Kidney capillary endothelial cell (primary cell): ENCODE measurements around the gene GPHN.
"Not testable (repeated sequence)": the region's sequence is repeated elsewhere in the genome, so short reads cannot be mapped to it uniquely, and the experiment has no call there.

Source experiments
- DNase-seq: peaks from one replicate; pipeline ENCODE4 v3.0.0-alpha.2; 2018; ENCODE audit warnings: low spot score

GPHN gene

DNA sequence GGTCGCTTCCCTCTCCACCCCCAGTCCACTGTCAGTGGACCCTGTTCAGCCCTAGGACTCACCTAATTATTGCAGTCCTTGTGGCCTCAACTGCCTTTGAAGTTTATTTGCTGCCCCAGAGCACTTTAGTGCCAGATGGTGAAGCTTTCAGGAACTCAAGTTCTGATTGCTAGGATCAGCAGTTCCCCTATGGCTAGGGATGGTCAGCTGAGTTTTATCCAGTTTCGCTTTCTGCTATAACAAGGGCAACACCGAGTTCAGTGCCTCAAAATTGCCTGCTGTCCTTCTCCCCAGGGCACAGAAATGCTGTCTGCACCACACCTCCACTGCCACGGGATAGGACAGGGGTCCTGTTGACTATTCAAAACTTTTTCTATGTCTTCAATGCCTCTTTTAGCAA lies 295.0 kb downstream of the GPHN start:
- DNase-seq: no peak

DNA sequence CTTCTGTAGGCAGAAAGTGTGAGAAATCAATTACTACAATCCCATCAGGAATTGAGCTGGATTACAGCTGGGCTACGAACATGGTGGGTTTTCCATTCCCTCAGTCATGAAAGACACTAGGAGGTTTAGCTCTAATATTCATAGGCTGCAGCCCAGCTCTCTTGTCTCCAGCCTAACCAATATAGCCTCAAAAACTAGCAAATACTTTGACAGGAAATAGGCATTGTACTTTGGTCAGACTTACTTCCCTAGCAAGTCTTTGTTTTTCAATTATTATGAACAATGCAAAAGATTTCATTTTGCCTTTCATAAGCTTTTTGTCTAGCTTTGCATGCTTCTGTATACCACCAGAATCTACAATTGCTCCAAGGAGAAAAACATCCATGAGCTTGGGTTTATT lies 296.2 kb downstream of the GPHN start:
- no peak for DNase-seq

DNA sequence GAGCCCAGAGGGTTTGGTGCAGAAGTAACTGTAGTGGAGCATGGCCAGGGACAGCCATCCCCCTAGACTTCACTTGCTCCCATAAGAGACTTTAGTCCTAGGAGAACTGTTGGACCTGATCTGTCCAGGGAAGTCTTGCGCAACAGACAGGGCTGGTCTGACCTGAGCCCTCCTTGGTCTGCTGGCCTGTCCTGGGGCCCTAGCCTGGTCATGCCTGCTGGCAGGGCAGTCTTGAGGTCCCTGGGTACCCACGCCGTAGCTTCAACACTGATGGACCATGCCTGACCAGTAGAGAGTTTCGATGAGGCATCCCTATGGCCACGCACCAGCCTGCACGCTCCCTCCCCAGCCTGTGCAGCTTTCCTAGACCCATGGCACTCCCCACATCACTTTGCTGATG lies 305.7 kb downstream of the GPHN start:
- DNase-seq: no peak

DNA sequence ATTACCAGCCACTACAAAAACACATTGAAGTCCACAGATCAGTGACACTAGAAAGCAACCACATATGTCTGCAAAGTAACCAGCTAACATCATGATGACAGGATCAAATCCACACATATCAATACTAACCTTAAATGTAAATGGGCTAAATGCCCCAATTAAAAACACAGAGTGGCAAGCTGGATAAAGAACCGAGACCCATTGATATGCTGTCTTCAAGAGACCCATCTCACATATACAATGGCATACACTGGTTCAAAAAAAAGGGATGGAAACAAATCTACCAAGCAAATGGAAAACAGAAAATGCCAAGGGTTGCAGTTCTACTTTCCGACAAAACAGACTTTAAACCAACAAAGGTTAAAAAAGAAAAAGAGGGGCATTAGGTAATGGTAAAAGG lies 307.7 kb downstream of the GPHN start:
- DNase-seq: no peak

DNA sequence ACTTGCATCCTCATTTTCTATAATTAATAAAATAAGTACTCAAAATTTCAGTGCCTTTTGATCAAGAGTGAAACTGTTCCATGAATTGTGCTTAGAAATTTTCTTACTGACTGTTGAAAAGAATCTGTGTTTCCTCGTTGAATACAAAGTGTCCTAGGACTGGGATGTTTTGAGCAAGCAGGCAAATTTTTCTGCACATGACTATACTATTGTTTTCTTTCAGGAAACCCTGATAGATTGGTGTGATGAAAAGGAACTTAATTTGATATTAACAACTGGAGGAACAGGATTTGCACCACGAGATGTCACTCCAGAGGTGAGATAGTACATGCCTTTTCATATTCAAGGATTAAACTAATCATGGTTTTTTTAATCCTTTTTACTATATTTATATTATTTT lies 316.3 kb downstream of the GPHN start:
- DNase-seq: peak; percentile 7

DNA sequence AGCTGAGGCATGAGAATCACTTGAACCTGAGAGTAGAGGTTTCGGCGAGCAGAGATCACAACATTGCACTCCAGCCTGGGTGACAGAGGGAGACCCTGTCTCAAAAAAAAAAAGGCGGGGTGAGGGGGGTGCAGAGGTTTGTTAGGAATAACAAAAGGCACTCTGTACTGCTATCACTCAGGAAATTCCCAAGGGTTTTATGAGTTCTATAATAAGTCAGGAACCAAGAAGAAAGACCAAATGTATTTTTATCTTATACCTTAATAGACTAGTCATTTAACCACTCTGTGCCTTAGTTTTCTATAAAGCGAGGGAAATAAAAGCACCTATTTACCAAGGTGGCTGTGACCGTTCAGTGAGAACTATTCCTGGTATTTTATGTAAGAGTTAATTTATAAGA lies 319.2 kb downstream of the GPHN start:
- no peak for DNase-seq

DNA sequence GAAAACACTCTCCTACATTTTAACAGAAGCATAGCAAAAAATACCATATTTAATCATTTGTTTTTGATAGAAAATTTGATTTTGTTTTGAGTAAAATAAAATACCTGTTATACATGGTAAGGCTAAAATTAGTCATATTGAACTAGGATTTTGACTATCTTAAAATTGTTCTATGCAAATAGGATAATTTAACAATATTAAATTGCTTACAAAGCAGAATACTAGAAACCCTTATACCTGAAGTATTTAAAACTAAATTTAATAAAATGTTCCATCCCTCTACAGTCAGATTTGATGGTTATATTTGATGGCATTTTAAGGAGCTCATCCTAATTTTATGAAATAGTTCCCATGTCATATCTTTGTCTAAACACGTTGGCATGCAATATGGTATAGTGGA lies 323.2 kb downstream of the GPHN start:
- DNase-seq: no peak

DNA sequence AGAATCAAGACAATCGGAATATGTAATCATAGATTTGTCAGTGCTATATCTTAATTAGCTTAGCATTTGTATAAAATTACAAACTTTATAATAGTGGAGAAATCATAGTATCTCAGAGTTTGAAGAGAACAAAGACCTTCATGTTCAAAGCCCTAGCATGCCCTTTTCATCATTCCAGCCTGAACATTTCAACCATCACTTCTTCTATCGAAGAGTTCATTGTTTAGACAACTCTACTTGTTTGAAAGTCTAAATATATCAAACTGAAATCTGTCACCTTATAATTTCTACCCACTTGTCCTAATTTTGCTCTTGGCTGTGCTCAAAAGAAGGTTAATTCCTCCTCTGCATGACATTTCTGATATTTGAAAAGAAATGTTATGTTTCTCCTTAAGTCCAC lies 325.9 kb downstream of the GPHN start:
- no peak for DNase-seq

DNA sequence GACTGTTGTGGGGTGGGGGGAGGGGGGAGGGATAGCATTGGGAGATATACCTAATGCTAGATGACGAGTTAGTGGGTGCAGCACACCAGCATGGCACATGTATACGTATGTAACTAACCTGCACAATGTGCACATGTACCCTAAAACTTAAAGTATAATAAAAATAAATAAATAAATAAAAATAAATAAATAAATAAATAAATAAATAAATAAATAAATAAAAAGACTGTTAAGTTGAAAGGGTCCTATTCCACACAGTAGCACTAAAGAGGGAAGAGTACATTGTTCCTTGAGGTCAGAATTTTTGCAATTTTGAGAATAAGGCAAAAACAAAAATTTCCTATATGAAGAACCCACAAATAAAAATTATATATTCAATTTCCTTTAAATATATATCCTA lies 329.5 kb downstream of the GPHN start:
- not testable (repeated sequence) for DNase-seq

DNA sequence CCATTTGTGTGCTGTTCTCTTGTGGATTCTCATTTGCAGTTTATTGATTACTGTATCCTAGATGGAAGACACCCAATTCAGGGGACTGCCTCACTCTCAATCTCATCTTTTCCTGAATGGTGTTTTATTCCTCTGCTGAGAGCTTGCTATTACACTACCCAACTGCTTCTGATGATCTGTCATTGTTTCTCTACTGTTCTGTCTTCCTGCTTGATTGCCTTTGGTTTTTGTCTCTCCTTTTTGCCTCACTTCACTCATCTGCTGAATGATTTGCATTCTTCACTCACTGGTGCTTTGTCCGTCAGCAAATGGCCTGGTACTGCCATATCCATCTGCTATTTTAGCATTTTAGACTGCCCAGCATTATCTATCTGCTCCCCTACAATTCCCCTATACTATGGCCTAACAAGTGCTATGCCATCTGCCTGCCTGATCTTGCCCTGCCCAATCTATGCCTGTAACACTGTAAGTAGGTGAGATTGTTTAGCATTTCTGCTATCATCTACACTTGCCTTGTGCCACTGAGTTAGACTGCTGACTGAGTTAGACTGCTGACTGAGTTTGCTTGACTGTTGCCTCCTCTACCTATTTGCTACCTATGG lies 335.1 kb downstream of the GPHN start:
- no peak for DNase-seq

DNA sequence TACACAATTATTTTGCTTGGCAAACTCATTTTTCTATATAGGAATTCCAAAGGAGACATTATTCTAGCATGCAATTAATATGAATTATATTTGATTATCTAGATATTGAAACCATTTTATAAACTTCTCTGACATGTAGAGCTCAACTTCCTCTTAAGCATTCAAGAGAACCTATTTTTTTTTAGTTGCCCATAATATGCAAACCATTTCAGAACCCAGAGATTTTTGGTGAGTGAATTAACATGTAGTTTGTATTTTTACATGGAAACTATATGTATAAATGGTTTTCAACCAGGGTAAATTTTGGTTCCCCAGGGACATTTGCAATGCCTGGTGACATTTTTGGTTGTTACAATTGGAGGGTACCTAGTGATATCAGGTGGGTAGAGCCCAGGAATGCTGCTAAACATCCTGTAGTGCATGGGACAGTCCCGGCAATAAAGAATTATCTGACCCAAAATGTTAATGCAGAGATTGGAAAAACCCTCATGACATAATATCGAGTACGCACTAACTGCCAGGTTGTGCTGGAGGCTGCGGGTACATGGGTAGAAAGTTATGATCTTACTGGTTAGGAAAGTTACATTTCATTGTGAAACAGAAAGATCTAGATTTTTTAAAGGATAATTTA lies 342.4 kb downstream of the GPHN start:
- DNase-seq: no peak

DNA sequence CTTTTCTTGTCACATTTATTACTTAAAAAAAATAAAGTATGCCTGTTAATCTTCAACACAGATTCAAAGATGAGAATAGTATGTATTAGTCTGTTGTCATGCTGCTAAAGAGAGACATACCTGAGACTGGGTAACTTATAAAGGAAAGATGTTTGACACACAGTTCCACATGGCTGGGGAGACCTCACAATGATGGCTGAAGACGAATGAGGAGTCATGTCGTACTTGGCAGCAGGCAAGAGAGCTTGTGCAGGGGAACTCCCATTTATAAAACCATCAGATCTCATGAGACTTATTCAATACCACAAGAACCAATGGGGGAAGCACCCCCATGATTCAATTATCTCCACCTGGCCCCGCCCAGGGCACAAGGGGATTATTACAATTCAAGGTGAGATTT lies 345.4 kb downstream of the GPHN start:
- no peak for DNase-seq

DNA sequence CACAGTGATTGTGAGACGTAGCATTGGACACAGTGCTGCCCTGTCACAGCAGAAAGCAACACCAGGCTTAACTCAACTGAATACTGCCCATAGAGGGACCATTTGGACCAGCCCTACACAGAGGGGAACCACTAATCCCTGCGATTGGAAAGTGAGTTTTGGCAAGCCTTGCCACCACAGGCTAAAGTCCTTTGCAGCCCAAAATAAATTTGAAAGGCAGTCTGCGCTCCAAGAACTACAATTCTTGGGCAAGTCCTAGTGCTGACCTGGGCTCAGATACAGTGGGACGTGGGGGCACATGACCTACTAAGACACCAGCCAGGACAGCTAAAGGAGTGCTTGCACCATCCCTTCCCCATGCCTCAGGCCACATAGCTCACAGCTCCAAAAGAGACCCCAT lies 349.9 kb downstream of the GPHN start:
- DNase-seq: no peak

DNA sequence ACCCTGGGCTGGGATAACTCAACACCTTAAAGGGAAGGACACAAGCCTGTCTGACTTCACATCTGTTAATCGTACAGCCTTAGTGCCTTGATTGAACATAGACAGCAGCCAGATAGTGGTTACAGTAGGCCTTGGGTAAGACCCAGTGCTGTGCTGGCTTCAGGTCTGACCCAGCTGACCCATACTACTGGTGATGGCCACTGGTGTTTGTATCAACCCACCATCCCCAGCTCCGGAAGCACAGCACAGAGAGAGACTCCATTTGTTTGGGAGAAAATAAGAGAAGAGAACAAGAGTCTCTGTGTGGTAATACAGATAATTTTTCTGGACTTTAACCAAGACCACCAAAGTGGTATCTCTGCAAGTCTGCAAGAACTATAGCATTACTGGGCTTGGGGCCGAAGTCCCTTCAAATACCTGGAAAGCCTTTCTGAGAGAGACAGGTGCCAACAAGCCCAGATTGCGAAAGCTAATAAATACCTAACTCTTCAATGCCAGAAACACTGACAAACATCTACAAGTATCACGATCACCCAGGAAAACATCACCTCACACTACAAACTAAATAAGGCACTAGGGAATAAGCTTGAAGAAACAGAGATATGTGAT lies 351.2 kb downstream of the GPHN start:
- no peak for DNase-seq

DNA sequence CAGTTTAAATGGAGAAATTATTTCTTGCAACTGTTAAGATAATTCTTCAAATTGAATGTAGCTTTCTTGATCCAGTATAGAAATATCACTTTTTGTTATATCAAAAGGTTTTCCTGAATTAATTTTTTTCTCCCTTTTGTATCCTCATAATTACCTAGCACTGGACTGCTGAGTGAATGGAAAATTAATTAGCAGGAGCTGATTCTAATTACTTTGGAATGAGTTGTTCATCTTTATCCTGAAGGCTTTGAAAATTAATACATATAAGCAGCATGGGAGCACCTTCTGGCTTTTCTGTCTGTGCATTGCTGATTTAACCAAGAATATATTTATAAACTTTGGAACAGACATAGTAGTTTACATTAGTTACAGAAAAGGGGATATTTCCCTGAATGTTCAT lies 373.6 kb downstream of the GPHN start:
- DNase-seq: no peak

DNA sequence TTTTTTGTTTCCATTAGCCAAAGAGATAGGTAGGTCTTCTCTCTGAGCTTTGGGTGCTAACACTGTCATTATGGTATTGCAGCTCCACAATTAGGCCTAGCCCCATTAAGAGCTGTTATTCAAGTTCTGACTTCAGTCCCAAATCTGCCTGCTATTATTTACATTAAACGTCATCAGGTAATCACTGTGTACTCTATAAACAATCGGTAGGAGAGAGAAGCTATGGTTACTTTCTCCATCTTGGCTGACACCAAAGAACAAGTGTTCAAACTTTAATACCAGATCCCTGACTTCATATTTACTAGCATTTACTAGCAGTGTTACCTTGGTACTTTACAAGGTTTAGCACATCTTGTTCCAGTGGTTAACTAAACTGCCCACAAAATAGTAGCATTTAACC lies 376.2 kb downstream of the GPHN start:
- DNase-seq: no peak

DNA sequence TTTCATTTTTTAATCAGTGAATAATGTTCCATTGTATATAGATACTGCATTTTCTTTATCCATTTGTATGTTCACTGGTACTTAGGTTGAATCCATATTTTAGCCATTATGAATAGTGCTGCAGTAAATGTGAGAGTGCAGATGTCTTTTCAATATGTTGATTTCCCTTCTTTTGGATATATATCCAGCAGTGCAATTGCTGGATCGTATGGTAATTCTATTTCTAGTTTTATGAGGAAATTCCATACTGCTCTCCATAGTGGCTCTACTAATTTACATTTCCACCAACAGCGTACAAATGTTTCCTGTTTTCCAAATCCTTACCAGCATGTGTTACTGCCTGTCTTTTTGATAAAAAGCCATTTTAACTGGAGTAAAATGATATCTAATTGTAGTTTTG lies 392.8 kb downstream of the GPHN start:
- no peak for DNase-seq

DNA sequence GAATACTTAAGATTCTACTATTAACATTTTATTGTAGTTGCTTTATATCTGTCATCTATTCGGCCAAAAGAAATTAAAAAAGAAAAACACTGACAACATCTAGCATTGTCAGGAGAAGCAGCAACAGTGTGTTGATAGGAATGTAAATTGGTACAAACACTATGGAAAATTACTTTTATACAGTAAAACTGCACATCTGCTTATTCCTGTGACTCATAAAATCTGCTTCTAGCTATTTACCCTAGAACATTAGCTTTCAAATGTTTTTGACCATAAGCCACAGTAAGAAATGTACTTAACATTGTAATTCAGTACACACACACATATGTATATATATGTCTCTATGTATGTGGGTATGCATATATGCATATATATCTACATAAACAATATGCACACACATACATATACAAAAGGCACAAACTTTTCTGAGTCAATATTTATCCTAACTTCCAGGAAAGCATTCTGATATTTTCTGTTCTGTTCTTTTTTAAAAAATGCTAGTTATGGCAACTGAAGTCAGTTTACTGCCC lies 402.4 kb downstream of the GPHN start:
- no peak for DNase-seq

DNA sequence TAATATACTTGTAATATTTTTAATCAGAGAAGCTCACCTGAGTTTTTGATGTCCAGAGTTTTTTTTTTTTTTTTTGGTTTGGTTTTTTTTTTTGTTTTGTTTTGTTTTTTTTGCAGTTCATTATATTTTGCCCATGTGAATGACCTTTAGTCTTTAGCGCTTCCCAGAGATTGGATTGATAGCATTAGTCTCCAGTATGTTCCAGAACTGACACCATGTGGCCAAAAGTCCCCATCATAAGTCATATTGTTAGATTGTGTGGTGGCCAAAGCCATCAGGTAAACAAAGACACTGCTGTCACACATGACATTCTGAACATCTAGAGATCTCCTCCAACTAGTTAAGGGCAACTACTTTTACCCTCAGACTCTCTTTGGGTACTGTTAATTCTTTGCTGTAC lies 408.5 kb downstream of the GPHN start:
- DNase-seq: no peak

DNA sequence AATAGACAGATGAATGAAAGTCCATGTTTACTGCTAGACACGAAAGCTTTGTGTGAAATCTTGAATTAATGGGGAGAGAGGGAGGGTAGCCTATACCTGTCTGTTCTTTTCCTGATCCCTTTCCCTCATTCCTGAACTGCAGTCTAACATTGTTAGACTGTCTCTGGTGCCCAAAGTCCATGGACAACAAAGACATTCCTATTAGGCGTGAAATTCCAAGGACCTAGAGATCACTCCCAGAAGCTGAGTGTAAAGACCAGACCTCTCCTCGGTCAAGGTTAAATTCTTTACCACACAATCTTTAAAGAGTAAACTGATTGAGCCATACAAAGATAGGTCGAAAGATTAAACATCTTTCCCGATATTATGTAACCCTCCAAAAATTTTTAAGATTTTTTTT lies 410.6 kb downstream of the GPHN start:
- DNase-seq: no peak

DNA sequence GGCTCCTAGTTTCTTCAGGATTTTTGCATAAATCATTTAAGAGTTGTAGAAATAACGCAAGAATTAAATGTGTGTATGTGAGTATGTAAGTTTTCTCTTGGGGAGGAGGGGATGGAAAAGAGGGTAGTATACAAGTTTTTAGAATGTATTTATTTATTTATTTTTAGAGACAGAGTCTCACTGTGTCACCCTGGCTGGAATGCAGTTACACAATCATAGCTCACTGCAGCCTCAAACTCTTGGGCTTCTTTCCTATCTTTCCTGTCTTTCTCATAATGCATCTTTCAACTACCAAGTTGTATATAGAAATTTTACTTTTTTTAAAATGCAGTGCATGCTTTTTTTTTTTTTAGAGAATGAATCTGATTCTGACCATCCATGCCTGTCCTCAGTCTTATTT lies 412.2 kb downstream of the GPHN start:
- DNase-seq: no peak

DNA sequence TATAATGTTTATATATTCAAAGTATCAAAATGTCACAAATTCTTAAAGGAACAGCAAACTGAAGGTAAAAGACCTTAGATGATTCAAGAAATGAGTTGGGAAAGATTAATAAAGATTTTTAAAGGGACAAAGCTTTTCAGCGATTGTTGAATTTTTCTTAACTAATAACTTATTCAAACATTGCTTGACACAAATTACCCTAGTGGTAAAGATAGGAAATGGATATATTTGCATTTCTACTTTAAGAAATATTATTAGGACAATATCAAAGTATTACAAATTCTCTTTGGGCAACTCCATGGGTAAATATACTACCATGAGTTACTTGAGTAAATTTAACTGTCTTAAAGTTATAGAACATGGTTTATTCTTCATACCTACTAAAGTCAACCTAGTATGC lies 415.3 kb downstream of the GPHN start:
- no peak for DNase-seq

DNA sequence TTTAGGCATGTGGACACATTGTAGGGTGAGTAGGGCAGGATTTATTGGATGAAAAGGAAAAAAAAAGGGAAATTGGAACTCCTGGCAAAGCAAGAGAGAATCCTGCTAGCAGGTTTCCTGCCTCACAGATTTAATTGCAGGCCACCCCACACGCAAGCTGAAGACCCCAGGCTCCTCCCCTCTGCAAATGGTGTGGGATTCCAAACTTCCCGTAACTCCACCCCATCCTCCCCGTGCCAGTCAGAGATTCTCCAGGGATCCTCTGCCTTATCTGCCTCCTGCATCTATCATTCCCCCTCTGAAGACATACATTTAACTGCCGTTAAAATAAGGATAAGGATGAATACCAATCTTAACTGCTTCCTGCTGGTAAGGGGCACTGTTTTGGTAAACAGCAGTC lies 431.5 kb downstream of the GPHN start:
- DNase-seq: no peak

DNA sequence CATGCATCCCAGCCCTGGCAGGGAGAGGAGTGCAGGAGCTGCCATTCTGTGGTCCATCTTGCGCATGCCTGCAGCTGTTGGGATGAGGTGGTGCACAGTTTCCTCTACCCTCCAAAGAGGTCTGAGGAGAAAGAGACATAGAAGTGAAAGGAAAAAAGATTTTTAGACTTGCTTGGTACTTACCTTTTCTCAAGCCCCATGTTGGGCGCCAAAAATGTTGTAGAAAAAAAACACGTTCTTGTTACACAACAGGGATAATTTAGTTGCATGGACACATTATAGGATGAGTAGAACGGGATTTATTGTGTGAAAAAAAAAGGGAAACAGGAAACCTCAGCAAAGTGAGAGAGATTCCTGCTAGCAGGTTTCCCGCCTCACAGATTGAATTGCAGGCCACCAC lies 436.9 kb downstream of the GPHN start:
- DNase-seq: no peak
